Neural progenitor cell (in vitro differentiated cells): ENCODE data around the gene LCORL. TPM values are rescaled to one million over a fixed set of nuclear protein-coding genes. Genes with fewer than 3 reads are reported as not detected.

Source experiments
- DNase-seq: peaks from one replicate; pipeline ENCODE4 v3.0.0-alpha.2; 2016; ENCODE audit warnings: low spot score
- H2AFZ ChIP-seq: fragments of 200-600 bp; sonication (generic); replicated peaks from 2 replicates; pipeline ENCODE4 v1.6.1; 2016; ENCODE audit warnings: antibody characterized with exemption
- H3F3A ChIP-seq: fragments of 200-600 bp; sonication (generic); 2 replicates; pipeline ENCODE4 v1.6.1; 2016; ENCODE audit warnings: antibody characterized with exemption, low read depth
- H3K27ac ChIP-seq: fragments of 200-600 bp; sonication (generic); 2 replicates; pipeline ENCODE4 v1.5.1; 2016; ENCODE audit warnings: mild to moderate bottlenecking
- H3K27me3 ChIP-seq: fragments of 200-600 bp; sonication (generic); 2 replicates; pipeline ENCODE4 v1.6.1; 2016; ENCODE audit warnings: mild to moderate bottlenecking, moderate library complexity
- H3K36me3 ChIP-seq: fragments of 200-600 bp; sonication (generic); 2 replicates; pipeline ENCODE4 v1.5.1; 2016
- H3K4me1 ChIP-seq: fragments of 200-600 bp; sonication (generic); 2 replicates; pipeline ENCODE4 v1.6.1; 2016; ENCODE audit warnings: mixed run types
- H3K4me2 ChIP-seq: fragments of 200-600 bp; sonication (generic); 2 replicates; pipeline ENCODE4 v1.6.1; 2016
- H3K4me3 ChIP-seq: fragments of 200-600 bp; sonication (generic); 2 replicates; pipeline ENCODE4 v1.5.1; 2016
- H3K79me2 ChIP-seq: fragments of 200-600 bp; sonication (generic); 2 replicates; pipeline ENCODE4 v1.6.1; 2016; ENCODE audit warnings: low read depth
- H3K9ac ChIP-seq: fragments of 200-600 bp; sonication (generic); 2 replicates; pipeline ENCODE4 v1.6.1; 2016
- H3K9me3 ChIP-seq: fragments of 200-600 bp; sonication (generic); 2 replicates; pipeline ENCODE4 v1.5.1; 2016; ENCODE audit warnings: low read depth
- H4K20me1 ChIP-seq: fragments of 200-600 bp; sonication (generic); 2 replicates; pipeline ENCODE4 v1.6.1; 2016; ENCODE audit warnings: low read depth
- H3K27ac Mint-ChIP-seq: 3 replicates; pipeline ENCODE4 v1.8.0; 2021; ENCODE audit warnings: mixed read lengths
- H3K27me3 Mint-ChIP-seq: 2 replicates; pipeline ENCODE4 v1.8.0; 2022; ENCODE audit warnings: low read depth, mild to moderate bottlenecking, inconsistent platforms, moderate library complexity, mixed read lengths; ENCODE audit not compliant: insufficient read depth
- H3K36me3 Mint-ChIP-seq: 3 replicates; pipeline ENCODE4 v1.8.0; 2021; ENCODE audit warnings: mixed read lengths
- H3K4me1 Mint-ChIP-seq: 3 replicates; pipeline ENCODE4 v1.8.0; 2021; ENCODE audit warnings: mixed read lengths
- H3K4me3 Mint-ChIP-seq: 3 replicates; pipeline ENCODE4 v1.8.0; 2021; ENCODE audit warnings: mild to moderate bottlenecking, moderate library complexity, mixed read lengths
- H3K9me3 Mint-ChIP-seq: 3 replicates; pipeline ENCODE4 v1.8.0; 2020; ENCODE audit warnings: mixed read lengths
- CTCF ChIP-seq: fragments of 200-600 bp; sonication (generic); IDR thresholded peaks from 2 replicates; pipeline ENCODE4 v1.5.1; 2017; ENCODE audit warnings: antibody characterized with exemption, mild to moderate bottlenecking
- EZH2 ChIP-seq: fragments of 200-600 bp; sonication (generic); IDR thresholded peaks from 2 replicates; pipeline ENCODE4 v1.6.1; 2017; ENCODE audit warnings: antibody characterized with exemption, mild to moderate bottlenecking, moderate library complexity
- EZH2phosphoT487 ChIP-seq: fragments of 200-600 bp; sonication (generic); IDR thresholded peaks from 2 replicates; pipeline ENCODE4 v1.6.1; 2017; ENCODE audit warnings: antibody characterized with exemption
- total RNA-seq: library from RNA; depleted of rRNA; stranded (reverse); fragments of >200 nt; gene quantifications from 2 replicates; pipeline ENCODE4 v1.2.3, GENCODE V29; 2015; ENCODE audit warnings: low replicate concordance

Gene LCORL
- total RNA-seq, 1 donor from 2014 or later: 53.6 TPM

GRCh38 chr4:17810260-17811077, 211.1 kb downstream of the LCORL start, which contains the start of the genes DCAF16 and NCAPG:
Gene DCAF16 (minus strand): TSS chr4:17810757. CDS start chr4:17804141, 6,616 bp downstream.
Gene NCAPG (plus strand): TSS chr4:17810979. CDS start chr4:17811078, 99 bp downstream.
- Histone ChIP-seq H2AFZ (peak within 1 kb of the TSS; percentile 61), H3K4me2 (peak within 1 kb of the TSS; percentile 98), H3K9me3 (no peaks in the 10 kb centered on the region), H4K20me1 (peaks cover 77% of the 10 kb centered on the region), H3K4me1 (peaks cover 40% of the 10 kb centered on the region), H3K9ac (peak within 1 kb of the TSS; percentile 97), H3F3A (no peaks in the 10 kb centered on the region), H3K79me2 (peaks cover 100% of the 10 kb centered on the region), H3K27me3 (no peaks in the 10 kb centered on the region), H3K4me3 (peak within 1 kb of the TSS; percentile 98), H3K27ac (peak within 1 kb of the TSS; percentile 96), H3K36me3 (peaks cover 26% of the 10 kb centered on the region)
- Mint-ChIP-seq H3K27me3 (no peaks in the 10 kb centered on the region), H3K36me3 (peaks cover 15% of the 10 kb centered on the region), H3K4me3 (peak within 1 kb of the TSS; percentile 95), H3K4me1 (peaks cover 42% of the 10 kb centered on the region), H3K27ac (peak within 1 kb of the TSS; percentile 98), H3K9me3 (no peaks in the 10 kb centered on the region)
- TF ChIP-seq CTCF (no peak), EZH2 (no peak), EZH2phosphoT487 (peak; percentile 7)
- peak; percentile 99 for DNase-seq

GRCh38 chr4:17809667-17810066, 211.9 kb downstream of the LCORL start:
- DNase-seq: no peak
- H3K4me3 Mint-ChIP-seq: peak overlapping the region; percentile 95
- TF ChIP-seq EZH2 (no peak), EZH2phosphoT487 (no peak), CTCF (no peak)
- Histone ChIP-seq H3K27ac (no peak overlapping the region), H3K4me3 (peak overlapping the region; percentile 98), H3K4me2 (peak overlapping the region; percentile 97), H3K4me1 (peaks cover 40% of the 10 kb centered on the region), H3F3A (no peaks in the 10 kb centered on the region), H3K27me3 (no peaks in the 10 kb centered on the region), H4K20me1 (peaks cover 77% of the 10 kb centered on the region), H3K9me3 (no peaks in the 10 kb centered on the region), H3K9ac (peak overlapping the region; percentile 97), H3K79me2 (peaks cover 100% of the 10 kb centered on the region), H2AFZ (no peak overlapping the region), H3K36me3 (peaks cover 22% of the 10 kb centered on the region)
- no peaks in the 10 kb centered on the region for H3K9me3 Mint-ChIP-seq
- H3K27ac Mint-ChIP-seq: peak overlapping the region; percentile 15
- peaks cover 10% of the 10 kb centered on the region for H3K36me3 Mint-ChIP-seq
- peaks cover 42% of the 10 kb centered on the region for H3K4me1 Mint-ChIP-seq
- no peaks in the 10 kb centered on the region for H3K27me3 Mint-ChIP-seq

- Histone ChIP-seq H3F3A (no peaks in the 10 kb centered on the region), H3K9ac (peak overlapping the region; percentile 0), H3K4me3 (peak overlapping the region; percentile 98), H4K20me1 (peaks cover 72% of the 10 kb centered on the region), H3K4me2 (peak overlapping the region; percentile 97), H2AFZ (no peak overlapping the region), H3K27ac (no peak overlapping the region), H3K79me2 (peaks cover 100% of the 10 kb centered on the region), H3K4me1 (peaks cover 25% of the 10 kb centered on the region), H3K36me3 (peaks cover 30% of the 10 kb centered on the region), H3K27me3 (no peaks in the 10 kb centered on the region), H3K9me3 (no peaks in the 10 kb centered on the region)
- peaks cover 19% of the 10 kb centered on the region for H3K36me3 Mint-ChIP-seq
- H3K27me3 Mint-ChIP-seq: no peaks in the 10 kb centered on the region
- no peak for TF ChIP-seq CTCF
- no peak for TF ChIP-seq EZH2
- TF ChIP-seq EZH2phosphoT487: no peak
- no peak for DNase-seq
- H3K27ac Mint-ChIP-seq: no peak overlapping the region
- peaks cover 30% of the 10 kb centered on the region for H3K4me1 Mint-ChIP-seq
- H3K4me3 Mint-ChIP-seq: peak overlapping the region; percentile 95
- H3K9me3 Mint-ChIP-seq: no peaks in the 10 kb centered on the region
Measured at GRCh38 chr4:17807446-17807845, 214.1 kb downstream of the LCORL start.
